HepG2 (cell line): ENCODE data around the gene MYL12B. TPM values are rescaled to one million over a fixed set of nuclear protein-coding genes. Genes with fewer than 3 reads are reported as not detected.

Experiments used
- AHDC1 ChIP-seq: sonication (generic); formaldehyde crosslinking; IDR thresholded peaks from 2 replicates; pipeline ENCODE4 v1.5.1; 2020; ENCODE audit warnings: mild to moderate bottlenecking, missing genetic modification reagents, borderline replicate concordance
- NR0B2 ChIP-seq: sonication (generic); formaldehyde crosslinking; IDR thresholded peaks from 2 replicates; pipeline ENCODE4 v1.4.0; 2020; ENCODE audit warnings: mild to moderate bottlenecking, missing genetic modification reagents
- PCBP2 ChIP-seq: fragments of 200-400 bp; formaldehyde crosslinking; optimal IDR thresholded peaks from 2 replicates; pipeline ENCODE3; 2018; ENCODE audit warnings: low read length, low read depth; ENCODE audit not compliant: poor library complexity, severe bottlenecking
- RBAK ChIP-seq: sonication (generic); formaldehyde crosslinking; IDR thresholded peaks from 2 replicates; pipeline ENCODE4 v1.5.1; 2020; ENCODE audit warnings: mild to moderate bottlenecking, missing genetic modification reagents
- SALL2 ChIP-seq: sonication (generic); formaldehyde crosslinking; IDR thresholded peaks from 2 replicates; pipeline ENCODE4 v1.8.1; 2023; ENCODE audit warnings: mild to moderate bottlenecking, missing genetic modification reagents, inconsistent platforms
- SMAD3 ChIP-seq: sonication (generic); formaldehyde crosslinking; IDR thresholded peaks from 2 replicates; pipeline ENCODE4 v1.4.0; 2020; ENCODE audit warnings: missing genetic modification reagents
- TEAD3 ChIP-seq: optimal IDR thresholded peaks from 2 replicates; pipeline ENCODE3; 2016; ENCODE audit warnings: borderline replicate concordance
- ZNF260 ChIP-seq: sonication (generic); formaldehyde crosslinking; IDR thresholded peaks from 2 replicates; pipeline ENCODE4 v1.4.0; 2020; ENCODE audit warnings: missing genetic modification reagents, low read depth, mild to moderate bottlenecking, borderline replicate concordance
- ZNF367 ChIP-seq: sonication (generic); formaldehyde crosslinking; IDR thresholded peaks from 2 replicates; pipeline ENCODE4 v1.4.0; 2020; ENCODE audit warnings: missing genetic modification reagents, borderline replicate concordance
- ZNF562 ChIP-seq: sonication (generic); formaldehyde crosslinking; IDR thresholded peaks from 2 replicates; pipeline ENCODE4 v1.8.0; 2022; ENCODE audit warnings: missing genetic modification reagents, borderline replicate concordance
- ZNF567 ChIP-seq: sonication (generic); formaldehyde crosslinking; IDR thresholded peaks from 2 replicates; pipeline ENCODE4 v1.8.1; 2023; ENCODE audit warnings: mild to moderate bottlenecking, missing genetic modification reagents, borderline replicate concordance
- ZNF768 ChIP-seq: sonication (generic); formaldehyde crosslinking; IDR thresholded peaks from 2 replicates; pipeline ENCODE4 v1.4.0; 2020; ENCODE audit warnings: missing genetic modification reagents
- ZNF772 ChIP-seq: sonication (generic); formaldehyde crosslinking; IDR thresholded peaks from 2 replicates; pipeline ENCODE4 v1.5.0; 2020; ENCODE audit warnings: mild to moderate bottlenecking, missing genetic modification reagents
- ZNF773 ChIP-seq: sonication (generic); formaldehyde crosslinking; IDR thresholded peaks from 2 replicates; pipeline ENCODE4 v1.4.0; 2020; ENCODE audit warnings: missing genetic modification reagents, borderline replicate concordance
- ZNF775 ChIP-seq: sonication (generic); formaldehyde crosslinking; IDR thresholded peaks from 2 replicates; pipeline ENCODE4 v1.4.0; 2020; ENCODE audit warnings: missing genetic modification reagents, mild to moderate bottlenecking, moderate library complexity, borderline replicate concordance
- polyA plus RNA-seq, 8 experiments: library from polyadenylated mRNA; depleted of rRNA in 3 of 8; stranded (reverse) in 7 of 8; unstranded in 1 of 8; fragments of >200 nt; fragmentation: Illumina TruSeq in 4 of 8; extraction: Trizol in 4 of 8; gene quantifications; 2 replicates each; pipeline versions ENCODE4 v1.2.1 to v1.2.3, GENCODE V29; 2011 to 2016; ENCODE audit warnings: low read depth in 4 of 8, missing spikeins in 1 of 8, mixed read lengths in 1 of 8; ENCODE audit not compliant: insufficient read depth in 1 of 8
- total RNA-seq, 5 experiments: library from RNA; depleted of rRNA; stranded (reverse); fragments of >200 nt; fragmentation: Illumina TruSeq; extraction: Trizol; gene quantifications; 2 replicates each; pipeline ENCODE4 v1.2.3, GENCODE V29; 2016; ENCODE audit warnings: low read depth in 1 of 5
- TF ChIP-seq, protein P1 (sequence below): sonication (generic); formaldehyde crosslinking; IDR thresholded peaks from 2 replicates; pipeline ENCODE4 v1.5.0; 2020; ENCODE audit warnings: mild to moderate bottlenecking, missing genetic modification reagents, borderline replicate concordance
- TF ChIP-seq, protein P2 (sequence below): sonication (generic); formaldehyde crosslinking; IDR thresholded peaks from 2 replicates; pipeline ENCODE4; 2020; ENCODE audit warnings: missing genetic modification reagents, mild to moderate bottlenecking, borderline replicate concordance

Gene MYL12B
- total and polyA plus RNA-seq, 2 of the 13 experiments (the other 11 are each of a cell fraction or from before 2014, with no cell fraction given), result 265 to 340 TPM

DNA sequence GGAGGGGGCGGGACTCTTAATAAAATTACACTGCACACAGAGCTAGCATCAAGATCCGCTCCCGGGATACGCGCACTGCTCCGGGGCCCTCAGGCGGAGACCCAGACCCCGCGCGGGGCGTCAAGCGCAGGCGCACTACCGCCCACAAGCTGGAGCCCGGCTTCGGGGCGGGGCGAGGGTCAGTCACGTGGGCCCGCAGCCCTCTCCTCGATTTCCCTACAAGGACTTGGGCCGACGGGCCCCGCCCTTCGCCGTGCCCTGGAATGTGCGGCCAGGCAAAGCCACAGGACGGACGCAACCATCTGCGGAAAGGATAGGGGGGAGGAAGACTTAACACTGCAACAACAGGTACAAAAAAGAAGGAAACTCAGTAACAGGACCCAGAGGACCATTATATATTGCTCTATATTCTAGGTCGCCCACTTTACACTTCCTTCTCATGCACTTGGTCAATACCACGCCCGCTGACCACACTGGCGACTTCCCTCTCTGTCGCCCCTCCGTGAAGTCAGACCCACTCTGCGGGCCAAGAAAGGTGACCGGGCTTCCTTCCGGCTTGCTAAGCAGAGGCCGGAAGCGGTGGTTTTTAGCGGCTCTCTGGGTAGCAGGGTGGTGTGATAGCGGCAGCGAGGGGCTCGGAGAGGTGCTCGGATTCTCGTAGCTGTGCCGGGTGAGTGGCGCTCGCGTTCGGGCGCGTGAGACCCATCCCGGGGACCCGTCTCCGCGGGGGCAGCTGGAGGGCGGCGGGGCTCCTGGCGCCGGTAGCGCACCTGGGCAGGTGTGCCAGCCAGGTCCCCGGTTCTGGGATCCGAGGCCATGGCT is 14.5 kb upstream of the MYL12B start, which contains the start of gene MYL12A (continued):
- no peak; the same call in 1 of the 2 replicates for TF ChIP-seq ZNF775 (CRISPR knock-in tag)
- no peak for TF ChIP-seq ZNF773
- TF ChIP-seq ZNF768 (CRISPR knock-in tag), result peak; percentile 70; the same call in 1 of the 2 replicates
- TF ChIP-seq ZNF367 (CRISPR knock-in tag), result no peak
- no peak for TF ChIP-seq ZNF562 (CRISPR knock-in tag)
- TF ChIP-seq PCBP2, result no peak
- peak; percentile 99 for TF ChIP-seq TEAD3
- no peak; the same call in 1 of the 2 replicates for TF ChIP-seq AHDC1 (CRISPR knock-in tag)
- TF ChIP-seq, protein P1, sequence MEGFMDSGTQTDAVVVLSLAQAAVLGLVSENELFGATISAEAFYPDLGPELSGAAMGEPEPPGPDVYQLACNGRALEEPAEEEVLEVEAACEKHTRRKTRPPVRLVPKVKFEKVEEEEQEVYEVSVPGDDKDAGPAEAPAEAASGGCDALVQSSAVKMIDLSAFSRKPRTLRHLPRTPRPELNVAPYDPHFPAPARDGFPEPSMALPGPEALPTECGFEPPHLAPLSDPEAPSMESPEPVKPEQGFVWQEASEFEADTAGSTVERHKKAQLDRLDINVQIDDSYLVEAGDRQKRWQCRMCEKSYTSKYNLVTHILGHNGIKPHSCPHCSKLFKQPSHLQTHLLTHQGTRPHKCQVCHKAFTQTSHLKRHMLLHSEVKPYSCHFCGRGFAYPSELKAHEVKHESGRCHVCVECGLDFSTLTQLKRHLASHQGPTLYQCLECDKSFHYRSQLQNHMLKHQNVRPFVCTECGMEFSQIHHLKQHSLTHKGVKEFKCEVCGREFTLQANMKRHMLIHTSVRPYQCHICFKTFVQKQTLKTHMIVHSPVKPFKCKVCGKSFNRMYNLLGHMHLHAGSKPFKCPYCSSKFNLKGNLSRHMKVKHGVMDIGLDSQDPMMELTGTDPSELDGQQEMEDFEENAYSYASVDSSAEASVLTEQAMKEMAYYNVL, result 0 out of 2 replicates have a peak, but pooled peaks have one; percentile 12
- no peak for TF ChIP-seq ZNF260 (CRISPR knock-in tag)
- TF ChIP-seq RBAK (CRISPR knock-in tag), result no peak
- peak; percentile 69; the same call in 1 of the 2 replicates for TF ChIP-seq SALL2 (CRISPR knock-in tag)
- peak; percentile 71 for TF ChIP-seq SMAD3
- 0 out of 2 replicates have a peak, but pooled peaks have one; percentile 28 for TF ChIP-seq ZNF772 (CRISPR knock-in tag)
- TF ChIP-seq, protein P2, sequence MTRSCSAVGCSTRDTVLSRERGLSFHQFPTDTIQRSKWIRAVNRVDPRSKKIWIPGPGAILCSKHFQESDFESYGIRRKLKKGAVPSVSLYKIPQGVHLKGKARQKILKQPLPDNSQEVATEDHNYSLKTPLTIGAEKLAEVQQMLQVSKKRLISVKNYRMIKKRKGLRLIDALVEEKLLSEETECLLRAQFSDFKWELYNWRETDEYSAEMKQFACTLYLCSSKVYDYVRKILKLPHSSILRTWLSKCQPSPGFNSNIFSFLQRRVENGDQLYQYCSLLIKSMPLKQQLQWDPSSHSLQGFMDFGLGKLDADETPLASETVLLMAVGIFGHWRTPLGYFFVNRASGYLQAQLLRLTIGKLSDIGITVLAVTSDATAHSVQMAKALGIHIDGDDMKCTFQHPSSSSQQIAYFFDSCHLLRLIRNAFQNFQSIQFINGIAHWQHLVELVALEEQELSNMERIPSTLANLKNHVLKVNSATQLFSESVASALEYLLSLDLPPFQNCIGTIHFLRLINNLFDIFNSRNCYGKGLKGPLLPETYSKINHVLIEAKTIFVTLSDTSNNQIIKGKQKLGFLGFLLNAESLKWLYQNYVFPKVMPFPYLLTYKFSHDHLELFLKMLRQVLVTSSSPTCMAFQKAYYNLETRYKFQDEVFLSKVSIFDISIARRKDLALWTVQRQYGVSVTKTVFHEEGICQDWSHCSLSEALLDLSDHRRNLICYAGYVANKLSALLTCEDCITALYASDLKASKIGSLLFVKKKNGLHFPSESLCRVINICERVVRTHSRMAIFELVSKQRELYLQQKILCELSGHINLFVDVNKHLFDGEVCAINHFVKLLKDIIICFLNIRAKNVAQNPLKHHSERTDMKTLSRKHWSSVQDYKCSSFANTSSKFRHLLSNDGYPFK, result peak; percentile 64; the same call in 1 of the 2 replicates
- TF ChIP-seq NR0B2 (CRISPR knock-in tag), result no peak
- TF ChIP-seq ZNF567 (CRISPR knock-in tag), result no peak
